AG09319 (cell line): Measurements from ENCODE around the gene EPM2A.

Experiments
- DNase-seq: peaks from one replicate; pipeline ENCODE4 v3.0.0-alpha.2; 2010; ENCODE audit warnings: low read depth; ENCODE audit errors: extremely low read depth
- CTCF ChIP-seq: IDR thresholded peaks from 2 replicates; pipeline ENCODE4 v1.5.1; 2011; ENCODE audit warnings: low read depth, mild to moderate bottlenecking, inconsistent platforms, low read length, moderate library complexity

The EPM2A gene

GRCh38 chr6:145600299-145600698 is 135.0 kb downstream of the EPM2A start:
- TF ChIP-seq CTCF = no peak
- no peak for DNase-seq

GRCh38 chr6:145588981-145589380 is 146.3 kb downstream of the EPM2A start:
- DNase-seq = no peak
- no peak for TF ChIP-seq CTCF

- no peak for TF ChIP-seq CTCF
- no peak for DNase-seq
Observed at GRCh38 chr6:145587334-145587733, 148.0 kb downstream of the EPM2A start.

DNA sequence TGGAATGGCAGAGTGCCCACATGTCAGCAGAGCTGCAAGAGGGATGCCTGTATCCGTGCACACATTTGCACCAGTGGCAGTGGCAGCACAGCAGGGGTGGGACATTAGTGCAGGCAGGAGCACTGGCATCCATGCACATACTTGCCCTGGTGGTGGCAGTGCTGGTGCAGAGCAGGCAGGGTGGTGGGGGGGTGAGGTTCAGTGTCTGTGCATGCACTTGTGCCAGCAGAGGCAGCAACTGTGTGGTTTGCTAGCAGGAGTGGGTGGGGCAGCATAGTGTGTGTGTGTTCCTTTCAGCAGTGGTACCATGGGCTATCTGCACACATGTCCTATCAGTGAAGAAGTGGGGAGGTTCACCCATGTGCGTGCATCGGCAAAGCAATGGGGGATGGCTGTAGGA is 151.6 kb downstream of the EPM2A start:
- no peak for TF ChIP-seq CTCF
- DNase-seq = no peak
